SK-N-SH treated with all-trans-retinoic acid at 6 μM for 48 hours (cell line): ENCODE results near the gene MT1E.

Experiments used
- CREB5 ChIP-seq: fragments of 250-450 bp; sonication (Bioruptor Pico); IDR thresholded peaks from 2 replicates; pipeline ENCODE4 v1.5.1; 2020; ENCODE audit warnings: low read depth, mild to moderate bottlenecking, moderate library complexity
- OSR1 ChIP-seq: fragments of 250-450 bp; sonication (Bioruptor Pico); IDR thresholded peaks from 2 replicates; pipeline ENCODE4 v1.8.0; 2022; ENCODE audit warnings: moderate library complexity, mild to moderate bottlenecking, inconsistent platforms
- PATZ1 ChIP-seq: fragments of 250-450 bp; sonication (Bioruptor Pico); IDR thresholded peaks from 2 replicates; pipeline ENCODE4 v1.8.0; 2020; ENCODE audit warnings: mild to moderate bottlenecking, moderate library complexity, borderline replicate concordance
- PPARA ChIP-seq: fragments of 250-450 bp; sonication (Bioruptor Pico); IDR thresholded peaks from 2 replicates; pipeline ENCODE4 v1.5.0; 2020; ENCODE audit warnings: mild to moderate bottlenecking, borderline replicate concordance
- RARB ChIP-seq: fragments of 250-450 bp; sonication (Bioruptor Pico); IDR thresholded peaks from 2 replicates; pipeline ENCODE4 v1.8.0; 2021; ENCODE audit warnings: mild to moderate bottlenecking, moderate library complexity
- ZFP3 ChIP-seq: fragments of 250-450 bp; sonication (Bioruptor Pico); IDR thresholded peaks from 2 replicates; pipeline ENCODE4 v1.5.0; 2020; ENCODE audit warnings: mild to moderate bottlenecking, moderate library complexity

- TF ChIP-seq PATZ1 = no peak
- TF ChIP-seq RARB (CRISPR knock-in tag) = no peak
- TF ChIP-seq PPARA (CRISPR knock-in tag) = no peak
- no peak for TF ChIP-seq CREB5
- no peak for TF ChIP-seq ZFP3 (CRISPR knock-in tag)
- TF ChIP-seq OSR1 (CRISPR knock-in tag) = no peak
These were observed 27.6 kb downstream of the MT1E start for GRCh38 chr16:56653218-56653617.
